ENCODE measurements around the gene MVB12A. TPM values are rescaled to one million over a fixed set of nuclear protein-coding genes. Genes with fewer than 3 reads are reported as not detected.
A peak's percentile ranks its signal among the peaks of the same experiment; 100 is the strongest.

Gene MVB12A
- total and polyA plus RNA-seq, 2 donors (not counting 3 experiments of a cell fraction or from before 2014, with no cell fraction given) = 63.3 to 88.8 TPM

GRCh38 chr19:17391371-17392151 lies 28.3 kb upstream of the MVB12A start:
- Histone ChIP-seq H3K27me3 (ENCODE audit: control insufficient read depth in 2 of 2, insufficient read depth in 2 of 2, low read length in 2 of 2) (peaks cover 6% of the 10 kb centered on the region in 2 experiments), H4K20me1 (replicated peaks; ENCODE audit: control insufficient read depth, extremely low read depth, insufficient read depth, low read length) (no peaks in the 10 kb centered on the region), H3K9me3 (replicated peaks; ENCODE audit: control insufficient read depth, insufficient read depth, low read length) (no peaks in the 10 kb centered on the region), H3K27ac (ENCODE audit: insufficient read depth, low read depth, low read length) (no peak overlapping the region), H3K36me3 (ENCODE audit: control insufficient read depth in 2 of 2, extremely low read depth in 1 of 2, insufficient read depth in 2 of 2, low read length in 2 of 2) (no peaks in the 10 kb centered on the region), H3K9ac (replicated peaks; ENCODE audit: extremely low read depth, insufficient read depth, low read length) (no peak overlapping the region), H2AFZ (ENCODE audit: low read depth, low read length) (peak overlapping the region; percentile 80), H3K4me3 (replicated peaks in 1 of 3; ENCODE audit: insufficient read depth in 1 of 3, low read depth in 1 of 3, low read length in 3 of 3) (peak overlapping the region in 2 of 3 experiments; percentile 6 to 13), H3K9me1 (replicated peaks; ENCODE audit: control insufficient read depth, extremely low read depth, insufficient read depth, low read length) (no peaks in the 10 kb centered on the region), H3K4me2 (ENCODE audit: insufficient read depth, low read length) (peak overlapping the region; percentile 77), H3K4me1 (ENCODE audit: control insufficient read depth, extremely low read depth, insufficient read depth, low read length) (peaks cover 16% of the 10 kb centered on the region), H3K79me2 (ENCODE audit: control insufficient read depth, insufficient read depth, low read length) (no peaks in the 10 kb centered on the region)
- ChIA-PET CTCF (interaction anchor here (0.7 to 3.2 kb wide), 14 partner anchors 17 to 162 kb away, joined by 3 to 12 read pairs (median 4); partner anchors contain the start of genes ABHD8, ANO8 and SLC27A1), POLR2A (interaction anchor here (0.7 to 1.4 kb wide), 3 partner anchors 12 to 468 kb away, joined by 3 to 5 read pairs (median 3); partner anchors contain the start of gene MVB12A)
- DNase-seq (ENCODE audit: low read depth, low spot score) (no peak), FAIRE-seq (no peak)
- intact Hi-C loops (cut with micrococcal nuclease) (loop anchor here (1.0 kb wide), 2 partner anchors 45 to 99 kb away; no protein-coding TSS in a partner anchor), dilution Hi-C loops (cut with MboI; ENCODE audit: extremely low pct_ligation_motif_present, low sequenced_read_pairs) (no loop called here)
- no TSS peak for BruUV-seq (replicated peaks)
- TF ChIP-seq MAX (IDR thresholded peaks at IDR 0.05; ENCODE audit: insufficient read depth, insufficient read length) (no peak), POLR2AphosphoS5 (IDR thresholded peaks at IDR 0.05; ENCODE audit: insufficient read depth, low read depth, low read length) (no peak), MYC (IDR thresholded peaks at IDR 0.05; ENCODE audit: low read depth, low read length) (no peak), GATA2 (IDR thresholded peaks at IDR 0.05; ENCODE audit: insufficient read depth, insufficient read length, low read depth, low read length) (no peak), JUN (IDR thresholded peaks at IDR 0.05; ENCODE audit: borderline replicate concordance, insufficient read depth, insufficient read length, low read depth) (no peak)

- FAIRE-seq (no peak), DNase-seq (ENCODE audit: low read depth, low spot score) (no peak)
- no peak overlapping the region for H2AFZ ChIP-seq (ENCODE audit: low read depth, low read length)
- BruUV-seq (replicated peaks) = no TSS peak
- peaks cover 6% of the 10 kb centered on the region in 2 experiments for H3K27me3 ChIP-seq (ENCODE audit: control insufficient read depth in 2 of 2, insufficient read depth in 2 of 2, low read length in 2 of 2)
- peaks cover 16% of the 10 kb centered on the region for H3K4me1 ChIP-seq (ENCODE audit: control insufficient read depth, extremely low read depth, insufficient read depth, low read length)
- no peak for TF ChIP-seq CTCF (IDR thresholded peaks at IDR 0.05; ENCODE audit: extremely low read depth in 1 of 2, insufficient read depth in 1 of 2, low read depth in 1 of 2, low read length in 2 of 2)
- TF ChIP-seq FOS (IDR thresholded peaks at IDR 0.05; ENCODE audit: borderline replicate concordance, insufficient read depth, low read length) = no peak
- no peak for TF ChIP-seq POLR2A (IDR thresholded peaks at IDR 0.05; ENCODE audit: low read depth, low read length)
- TF ChIP-seq MAX (IDR thresholded peaks at IDR 0.05; ENCODE audit: insufficient read depth, insufficient read length) = no peak
- no peak for TF ChIP-seq JUN (IDR thresholded peaks at IDR 0.05; ENCODE audit: borderline replicate concordance, insufficient read depth, insufficient read length, low read depth)
- no peak for TF ChIP-seq POLR2AphosphoS5 (IDR thresholded peaks at IDR 0.05; ENCODE audit: insufficient read depth, low read depth, low read length)
- no peak for TF ChIP-seq GATA2 (IDR thresholded peaks at IDR 0.05; ENCODE audit: insufficient read depth, insufficient read length, low read depth, low read length)
- TF ChIP-seq EZH2 (IDR thresholded peaks at IDR 0.05; ENCODE audit: borderline replicate concordance, low read depth, low read length, severe bottlenecking) = no peak
- TF ChIP-seq MYC (IDR thresholded peaks at IDR 0.05; ENCODE audit: low read depth, low read length) = no peak
- H3K9me1 ChIP-seq (replicated peaks; ENCODE audit: control insufficient read depth, extremely low read depth, insufficient read depth, low read length) = no peaks in the 10 kb centered on the region
- no peak overlapping the region for H3K9ac ChIP-seq (replicated peaks; ENCODE audit: extremely low read depth, insufficient read depth, low read length)
- no peaks in the 10 kb centered on the region for H3K9me3 ChIP-seq (replicated peaks; ENCODE audit: control insufficient read depth, insufficient read depth, low read length)
- H3K4me2 ChIP-seq (ENCODE audit: insufficient read depth, low read length) = no peak overlapping the region
- H3K4me3 ChIP-seq (replicated peaks in 1 of 3; ENCODE audit: insufficient read depth in 1 of 3, low read depth in 1 of 3, low read length in 3 of 3) = no peak overlapping the region
- intact Hi-C loops (cut with micrococcal nuclease) = no loop called here
- H3K79me2 ChIP-seq (ENCODE audit: control insufficient read depth, insufficient read depth, low read length) = no peaks in the 10 kb centered on the region
- dilution Hi-C loops (cut with MboI; ENCODE audit: extremely low pct_ligation_motif_present, low sequenced_read_pairs) = no loop called here
- no peaks in the 10 kb centered on the region for H4K20me1 ChIP-seq (replicated peaks; ENCODE audit: control insufficient read depth, extremely low read depth, insufficient read depth, low read length)
- POLR2A ChIA-PET = no interaction called here
- CTCF ChIA-PET = interaction anchor here (1.4 kb wide), 1 partner anchor 11 kb away, joined by 4 read pairs; no protein-coding TSS in a partner anchor
- no peak overlapping the region for H3K27ac ChIP-seq (ENCODE audit: insufficient read depth, low read depth, low read length)
- H3K36me3 ChIP-seq (ENCODE audit: control insufficient read depth in 2 of 2, extremely low read depth in 1 of 2, insufficient read depth in 2 of 2, low read length in 2 of 2) = no peaks in the 10 kb centered on the region
These were observed 26.8 kb upstream of the MVB12A start for GRCh38 chr19:17393002-17393401.
